Stimulated activated CD4-positive, alpha-beta T cell treated with anti-CD3 and anti-CD28 coated beads, TNF-alpha, amount 100 ng/mL, for 48 hours (primary cell): ENCODE measurements around the gene COL25A1.
A peak's percentile ranks its signal among the peaks of the same experiment; 100 is the strongest.

ENCODE experiments used
- DNase-seq, 3 donors: peaks; one replicate each; pipeline ENCODE4 v3.0.0-alpha.2; 2020; ENCODE audit warnings: low read depth in 3 of 3

COL25A1 gene

GRCh38 chr4:108762559-108763225, 539.8 kb downstream of the COL25A1 start, which contains the start of gene ETNPPL:
Gene ETNPPL, minus strand, starts transcription at chr4:108763053. Its CDS starts 155 bp downstream, at chr4:108762898.
- DNase-seq: peak in 1 of 3 donors; percentile 16
